Stimulated activated CD4-positive, alpha-beta T cell treated with anti-CD3 and anti-CD28 coated beads, TNF-alpha, amount 100 ng/mL, for 24 hours (primary cell): ENCODE measurements around the gene R3HDM2.

Experiments
- DNase-seq, 3 experiments: peaks; one replicate each; pipeline ENCODE4 v3.0.0-alpha.2; 2020; ENCODE audit warnings: low read depth in 3 of 3

Gene R3HDM2

GRCh38 chr12:57229046-57229633, 201.7 kb downstream of the R3HDM2 start:
- DNase-seq: no peak

- DNase-seq: no peak
These were observed 203.3 kb downstream of the R3HDM2 start for GRCh38 chr12:57227315-57228115.

GRCh38 chr12:57226588-57227314, 204.1 kb downstream of the R3HDM2 start:
- DNase-seq: no peak

GRCh38 chr12:57225680-57226210, 205.1 kb downstream of the R3HDM2 start:
- DNase-seq: no peak

GRCh38 chr12:57224973-57225679, 205.7 kb downstream of the R3HDM2 start:
- peak in 1 of 3 experiments; percentile 64 for DNase-seq

- DNase-seq: no peak
These were observed 206.4 kb downstream of the R3HDM2 start for GRCh38 chr12:57224278-57224972.

GRCh38 chr12:57223191-57224165, 207.4 kb downstream of the R3HDM2 start:
- DNase-seq: no peak

- no peak for DNase-seq
These were observed 208.3 kb downstream of the R3HDM2 start for GRCh38 chr12:57222286-57223190.

- DNase-seq: no peak
These were observed 209.5 kb downstream of the R3HDM2 start for GRCh38 chr12:57221169-57221917.

GRCh38 chr12:57220770-57221168, 210.1 kb downstream of the R3HDM2 start:
- no peak for DNase-seq

- no peak for DNase-seq
These were observed 210.7 kb downstream of the R3HDM2 start for GRCh38 chr12:57219993-57220754.

GRCh38 chr12:57219205-57219992, 211.4 kb downstream of the R3HDM2 start:
- DNase-seq: no peak

- DNase-seq: no peak
These were observed 212.6 kb downstream of the R3HDM2 start for GRCh38 chr12:57218030-57218853.

- DNase-seq: no peak
These were observed 213.6 kb downstream of the R3HDM2 start for GRCh38 chr12:57216921-57217879.
